Measurements from ENCODE around the gene MRPL20. TPM values are rescaled to one million over a fixed set of nuclear protein-coding genes. Genes with fewer than 3 reads are reported as not detected.

The MRPL20 gene
- total and polyA plus RNA-seq, 9 donors = 79.9 to 130 (median 95.0) TPM

GRCh38 chr1:1433804-1434130, 26.7 kb upstream of the MRPL20 start:
- Histone ChIP-seq H3K36me3 (no peaks in the 10 kb centered on the region), H3K27ac (peak overlapping the region; percentile 83 to 96), H3K27me3 (no peaks in the 10 kb centered on the region), H3K4me1 (ENCODE audit: insufficient read depth) (peaks cover 52% of the 10 kb centered on the region), H3K9me3 (no peaks in the 10 kb centered on the region), H3K4me3 (no peak overlapping the region)
- DNase-seq = peak; percentile 61 to 72 (median 68)
- WGBS, 3 donors = 7 to 22% (median 10%) methylated on average over 9 to 12 of the region's 12 CpGs
- intact Hi-C loops (cut with DNase I) = no loop called here
- TF ChIP-seq POLR2A (IDR thresholded peaks at IDR 0.05) = no peak
- TF ChIP-seq EP300 (IDR thresholded peaks at IDR 0.05) = no peak
- TF ChIP-seq CTCF (IDR thresholded peaks at IDR 0.05) = no peak

- DNase-seq = peak; percentile 65 to 74 (median 67)
- Histone ChIP-seq H3K9me3 (no peaks in the 10 kb centered on the region), H3K27me3 (no peaks in the 10 kb centered on the region), H3K27ac (peak overlapping the region; percentile 83 to 96), H3K4me1 (ENCODE audit: insufficient read depth) (peaks cover 52% of the 10 kb centered on the region), H3K4me3 (no peak overlapping the region), H3K36me3 (no peaks in the 10 kb centered on the region)
- intact Hi-C loops (cut with DNase I) = no loop called here
- no peak for TF ChIP-seq EP300 (IDR thresholded peaks at IDR 0.05)
- TF ChIP-seq CTCF (IDR thresholded peaks at IDR 0.05) = no peak
- TF ChIP-seq POLR2A (IDR thresholded peaks at IDR 0.05) = peak; percentile 19
- 40 to 49% (median 40%) methylated on average over 32 to 34 of the region's 34 CpGs for WGBS, 3 donors
Observed at GRCh38 chr1:1432951-1433803, 26.1 kb upstream of the MRPL20 start.

- peak in 4 of 5 donors; percentile 19 to 61 (median 54) for DNase-seq
- H3K4me3 ChIP-seq = no peak overlapping the region
- no peak for TF ChIP-seq POLR2A (IDR thresholded peaks at IDR 0.05)
- TF ChIP-seq EP300 (IDR thresholded peaks at IDR 0.05) = no peak
- TF ChIP-seq CTCF (IDR thresholded peaks at IDR 0.05) = no peak
- WGBS, 3 donors = 68 to 73% (median 72%) methylated on average over 28 of the region's 28 CpGs
- no peaks in the 10 kb centered on the region for H3K27me3 ChIP-seq
- H3K4me1 ChIP-seq (ENCODE audit: insufficient read depth) = peaks cover 52% of the 10 kb centered on the region
- no peaks in the 10 kb centered on the region for H3K36me3 ChIP-seq
- no peaks in the 10 kb centered on the region for H3K9me3 ChIP-seq
- H3K27ac ChIP-seq = peak overlapping the region; percentile 59 to 96
- intact Hi-C loops (cut with DNase I) = no loop called here
Observed at GRCh38 chr1:1432274-1432950, 25.3 kb upstream of the MRPL20 start.

- peak in 4 of 5 donors; percentile 50 to 67 (median 64) for DNase-seq
- Histone ChIP-seq H3K9me3 (no peaks in the 10 kb centered on the region), H3K36me3 (no peaks in the 10 kb centered on the region), H3K4me1 (ENCODE audit: insufficient read depth) (peaks cover 52% of the 10 kb centered on the region), H3K27me3 (no peaks in the 10 kb centered on the region), H3K27ac (peak overlapping the region; percentile 59 to 96), H3K4me3 (no peak overlapping the region)
- 51 to 74% (median 55%) methylated on average over 5 of the region's 5 CpGs for WGBS, 3 donors
- intact Hi-C loops (cut with DNase I) = no loop called here
- TF ChIP-seq POLR2A (IDR thresholded peaks at IDR 0.05) (no peak), EP300 (IDR thresholded peaks at IDR 0.05) (no peak), CTCF (IDR thresholded peaks at IDR 0.05) (no peak)
Observed at GRCh38 chr1:1431845-1432273, 24.8 kb upstream of the MRPL20 start.
